K562 (cell line): ENCODE results near the gene ELMO3. TPM values are rescaled to one million over a fixed set of nuclear protein-coding genes. Genes with fewer than 3 reads are reported as not detected.
A peak's percentile ranks its signal among the peaks of the same experiment; 100 is the strongest.

Source experiments
- ATF1 ChIP-seq, 2 experiments: fragments of 450-650 bp in 1 of 2; IDR thresholded peaks; 2 replicates each; pipeline ENCODE4 v1.6.1; 2016; ENCODE audit warnings: missing compliant biosample characterization in 1 of 2, missing genetic modification characterization in 1 of 2
- ATF3 ChIP-seq, 2 experiments: fragments of 450-650 bp in 1 of 2; sonication (generic) in 1 of 2; formaldehyde crosslinking in 1 of 2; IDR thresholded peaks in 1 of 2; conservative IDR thresholded peaks in 1 of 2; 2 replicates each; pipeline versions ENCODE4 v1.6.1 to v1.8.1; 2016 to 2023; ENCODE audit warnings: mild to moderate bottlenecking in 2 of 2, moderate library complexity in 2 of 2, inconsistent platforms in 1 of 2, missing genetic modification reagents in 1 of 2
- FOXP4 ChIP-seq: sonication (generic); formaldehyde crosslinking; IDR thresholded peaks from 2 replicates; pipeline ENCODE4 v1.8.0; 2022; ENCODE audit warnings: mild to moderate bottlenecking, missing genetic modification reagents, borderline replicate concordance
- GABPB1 ChIP-seq: sonication (generic); formaldehyde crosslinking; IDR thresholded peaks from 2 replicates; pipeline ENCODE4 v1.8.0; 2022; ENCODE audit warnings: mild to moderate bottlenecking, missing genetic modification reagents
- KLF13 ChIP-seq: fragments of 450-650 bp; IDR thresholded peaks from 2 replicates; pipeline ENCODE4 v1.6.1; 2016; ENCODE audit warnings: missing genetic modification characterization, low read depth, mild to moderate bottlenecking, missing compliant biosample characterization, moderate library complexity, borderline replicate concordance
- MBD2 ChIP-seq: sonication (generic); IDR thresholded peaks from 2 replicates; pipeline ENCODE4 v1.6.1; 2016; ENCODE audit warnings: low read depth, borderline replicate concordance
- MTA1 ChIP-seq: fragments of 450-650 bp; IDR thresholded peaks from 2 replicates; pipeline ENCODE4 v1.6.1; 2017; ENCODE audit warnings: borderline replicate concordance
- NFE2 ChIP-seq: IDR thresholded peaks from 2 replicates; pipeline ENCODE4 v1.6.1; 2014; ENCODE audit warnings: antibody characterized with exemption, low read depth
- NR2C2 ChIP-seq, 2 experiments: fragments of 200-800 bp in 1 of 2; sonication (Bioruptor generic) in 1 of 2; sonication (generic) in 1 of 2; formaldehyde crosslinking in 1 of 2; IDR thresholded peaks; 2 replicates each; pipeline versions ENCODE4 v1.6.1 to v1.8.0; 2016 to 2022; ENCODE audit warnings: mild to moderate bottlenecking in 1 of 2, missing compliant biosample characterization in 1 of 2, missing genetic modification characterization in 1 of 2, missing genetic modification reagents in 1 of 2
- PHB2 ChIP-seq: fragments of 450-650 bp; IDR thresholded peaks from 2 replicates; pipeline ENCODE4 v1.6.1; 2017; ENCODE audit warnings: low read depth
- POLR2AphosphoS5 ChIP-seq: IDR thresholded peaks from 2 replicates; pipeline ENCODE4 v1.6.1; 2011; ENCODE audit warnings: mild to moderate bottlenecking, low read depth, low read length, moderate library complexity; ENCODE audit not compliant: control insufficient read depth, insufficient read depth
- PURB ChIP-seq: sonication (generic); formaldehyde crosslinking; IDR thresholded peaks from 2 replicates; pipeline ENCODE4 v1.9.0; 2021; ENCODE audit warnings: low read depth, mild to moderate bottlenecking, missing genetic modification reagents
- RNF219 ChIP-seq: fragments of 250-450 bp; sonication (Bioruptor Pico); IDR thresholded peaks from 2 replicates; pipeline ENCODE4 v1.5.0; 2022; ENCODE audit warnings: mild to moderate bottlenecking
- SMAD1 ChIP-seq: fragments of 150-350 bp; IDR thresholded peaks from 2 replicates; pipeline ENCODE4 v1.6.1; 2014; ENCODE audit warnings: low read length, low read depth; ENCODE audit not compliant: partially characterized antibody
- SMAD3 ChIP-seq: fragments of 450-650 bp; formaldehyde crosslinking; conservative IDR thresholded peaks from 2 replicates; pipeline ENCODE4 v1.4.0; 2020; ENCODE audit warnings: mild to moderate bottlenecking
- SMAD4 ChIP-seq: fragments of 250-450 bp; sonication (Bioruptor Pico); conservative IDR thresholded peaks from 2 replicates; pipeline ENCODE4 v1.8.0; 2021; ENCODE audit warnings: inconsistent platforms, mild to moderate bottlenecking, moderate library complexity
- TEAD2 ChIP-seq: fragments of 450-650 bp; IDR thresholded peaks from 2 replicates; pipeline ENCODE4 v1.6.1; 2016; ENCODE audit warnings: missing genetic modification characterization, control low read depth, missing compliant biosample characterization
- TSC22D4 ChIP-seq: fragments of 450-650 bp; IDR thresholded peaks from 2 replicates; pipeline ENCODE4 v1.6.1; 2016; ENCODE audit warnings: missing genetic modification characterization, missing biosample characterization, control low read depth
- ZC3H8 ChIP-seq: fragments of 450-650 bp; IDR thresholded peaks from 2 replicates; pipeline ENCODE4 v1.6.1; 2017
- polyA plus RNA-seq, 8 experiments: library from polyadenylated mRNA; depleted of rRNA in 4 of 8; stranded (reverse) in 5 of 8; unstranded in 3 of 8; fragments of >200 nt; fragmentation: Nextera tagmentation in 2 of 8; fragmentation: Illumina TruSeq in 1 of 8; extraction: Ambion mirVana in 2 of 8; extraction: Trizol in 1 of 8; gene quantifications; 2 replicates each; pipeline versions ENCODE4 v1.2.1 to v1.2.3, GENCODE V29; 2011 to 2014; ENCODE audit warnings: inconsistent platforms in 1 of 8, missing spikeins in 1 of 8
- total RNA-seq, 7 experiments: library from RNA; depleted of rRNA in 6 of 7; stranded (reverse); fragments of >200 nt in 6 of 7; fragmentation: Illumina TruSeq in 2 of 7; extraction: Trizol in 2 of 7; gene quantifications; 2 replicates each; pipeline versions ENCODE4 v1.2.1 to v1.2.3, GENCODE V29; 2011 to 2021; ENCODE audit warnings: low replicate concordance in 1 of 7

The ELMO3 gene
- total and polyA plus RNA-seq, 9 of the 15 experiments (the other 6 are each of a cell fraction or from before 2014, with no cell fraction given) = 0.04 to 5.1 (median 1.5) TPM

DNA sequence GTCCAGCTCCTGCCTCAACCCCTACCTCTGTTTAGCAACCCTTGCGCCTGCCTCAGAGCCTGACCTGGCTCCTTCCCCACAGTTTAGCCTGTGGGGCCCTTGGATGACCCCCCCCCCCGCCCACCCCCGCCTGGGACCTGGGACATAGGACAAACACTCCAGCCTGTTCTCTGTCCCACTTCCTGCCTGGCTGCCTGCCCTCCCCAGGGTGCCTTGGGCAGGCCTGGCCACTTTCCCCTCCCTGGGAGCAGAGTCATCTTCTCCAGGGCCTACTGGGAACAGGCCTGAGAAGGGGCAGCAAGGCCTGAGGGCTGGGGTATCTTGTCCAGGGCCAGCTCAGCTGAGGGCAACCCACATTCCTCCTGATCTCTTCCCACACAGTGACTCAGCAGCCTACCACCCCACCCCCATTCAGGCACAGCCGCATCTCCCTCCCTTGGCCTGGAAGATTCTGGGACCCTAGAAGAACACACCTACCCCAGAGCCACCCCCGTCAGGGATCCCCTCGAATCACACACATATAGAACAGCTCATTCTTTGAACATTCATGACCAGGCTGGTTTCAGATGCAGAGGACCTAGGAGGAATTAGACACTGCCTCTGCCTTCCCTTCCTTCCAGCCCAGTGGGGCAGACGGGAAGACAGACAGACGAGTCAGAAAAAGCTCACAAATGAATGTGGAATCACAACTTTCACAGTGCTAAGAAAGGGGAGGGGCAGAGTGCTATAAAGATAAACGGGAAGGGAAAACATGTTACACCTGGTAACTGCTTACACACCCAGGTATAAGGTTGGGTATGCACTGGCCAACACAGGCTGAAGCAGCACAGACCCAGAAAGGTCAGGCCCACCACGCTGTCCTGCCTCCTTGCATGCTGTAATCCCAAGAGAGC is 42.3 kb downstream of the ELMO3 start (continued):
- TF ChIP-seq TEAD2 (tag) (0 out of 2 replicates have a peak, but pooled peaks have one; percentile 22), ATF3 (IDR thresholded peaks at IDR 0.05) (peak; percentile 67), ATF3 (CRISPR knock-in tag; conservative IDR thresholded peaks at IDR 0.05) (no peak), MBD2 (0 out of 2 replicates have a peak, but pooled peaks have one; percentile 40), SMAD1 (no peak), FOXP4 (CRISPR knock-in tag) (0 out of 2 replicates have a peak, but pooled peaks have one; percentile 24), ZC3H8 (no peak), SMAD4 (CRISPR knock-in tag) (peak; percentile 57; the same call in 1 of the 2 replicates), SMAD3 (CRISPR knock-in tag) (no peak), KLF13 (tag) (0 out of 2 replicates have a peak, but pooled peaks have one; percentile 15), NR2C2 (CRISPR knock-in tag; IDR thresholded peaks at IDR 0.05) (no peak), NR2C2 (tag; IDR thresholded peaks at IDR 0.05) (peak; percentile 14; the same call in 1 of the 2 replicates), PHB2 (no peak), ATF1 (CRISPR knock-in tag; IDR thresholded peaks at IDR 0.05) (no peak), ATF1 (tag; IDR thresholded peaks at IDR 0.05) (no peak), GABPB1 (CRISPR knock-in tag) (0 out of 2 replicates have a peak, but pooled peaks have one; percentile 35), MTA1 (peak; percentile 49; the same call in 1 of the 2 replicates), POLR2AphosphoS5 (peak; percentile 25; the same call in 1 of the 2 replicates), NFE2 (peak; percentile 98), RNF219 (no peak), TSC22D4 (tag) (no peak), PURB (CRISPR knock-in tag) (no peak)
